OCI-M1 (cell line): ENCODE measurements around the gene VEZF1.

Source experiments
- DNase-seq: peaks from one replicate; lab custom pipeline; 2025; lab: John Stamatoyannopoulos, UW

VEZF1 gene

DNA sequence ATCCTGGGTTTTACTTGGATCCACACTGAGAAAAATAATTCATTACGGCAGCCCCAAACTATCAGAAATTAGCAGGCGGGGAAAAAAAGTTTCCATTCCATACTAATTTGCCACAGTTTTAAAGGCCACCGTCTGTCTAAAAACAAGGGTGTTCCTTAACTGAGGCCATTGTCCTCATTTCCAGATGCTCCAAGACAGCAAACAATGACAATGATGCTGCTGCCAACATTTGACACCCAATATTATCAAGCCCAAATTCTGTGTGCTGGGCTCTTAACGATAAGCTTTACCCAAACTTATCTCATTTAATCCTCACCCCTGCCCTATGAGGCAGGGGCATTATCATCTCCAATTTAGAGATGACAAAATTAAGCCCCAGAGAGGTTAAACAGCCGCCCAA lies 59.1 kb downstream of the VEZF1 start:
- no peak for DNase-seq

DNA sequence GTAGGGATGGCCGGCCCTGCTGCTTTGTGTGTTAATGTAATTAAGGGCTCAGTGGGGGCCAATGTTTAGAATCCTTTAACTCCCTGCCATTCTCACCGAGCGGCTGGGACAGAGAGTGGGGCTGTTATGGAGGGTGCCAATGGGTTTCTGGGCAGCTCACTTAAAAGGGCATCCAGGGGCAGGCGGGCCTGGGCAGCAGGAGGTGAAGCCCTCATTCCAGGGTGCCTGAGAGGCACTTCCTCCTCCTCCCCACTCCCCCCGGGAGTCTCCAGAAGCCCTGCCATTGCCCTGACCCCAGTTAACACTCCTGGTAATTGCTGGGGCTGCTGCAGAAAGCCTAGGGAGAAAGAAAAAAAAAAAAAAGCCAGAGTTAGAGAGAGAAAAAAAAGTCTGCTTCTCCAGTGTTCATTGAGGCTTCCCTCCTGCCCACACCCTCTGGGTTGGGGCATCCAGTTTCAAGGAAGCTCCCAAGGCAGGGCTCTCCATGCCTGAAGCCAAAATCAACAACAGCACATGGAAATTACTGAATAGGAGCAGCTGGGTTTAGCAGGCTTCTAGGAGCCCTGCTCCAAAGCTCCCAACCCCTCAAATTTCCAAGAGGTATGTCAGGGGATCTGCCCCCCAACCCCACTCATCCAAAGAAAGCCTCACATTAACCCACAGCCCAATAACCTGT lies 60.9 kb downstream of the VEZF1 start:
- no peak for DNase-seq

DNA sequence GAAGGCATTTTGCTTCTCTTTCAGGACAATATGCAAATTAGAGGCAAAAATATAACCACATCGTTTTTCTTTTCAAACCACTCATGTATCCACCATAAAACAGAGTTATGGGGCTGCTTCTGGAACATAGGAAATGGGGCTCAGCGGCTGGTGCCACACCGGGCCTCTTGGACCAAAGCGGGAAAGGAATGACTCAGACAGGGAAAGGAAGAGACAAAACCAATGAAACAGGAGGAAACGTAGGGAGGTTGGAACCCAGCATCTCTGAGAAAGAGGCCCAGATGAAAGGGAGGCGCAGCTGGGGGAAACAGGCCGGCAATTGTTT lies 61.4 kb downstream of the VEZF1 start:
- no peak for DNase-seq

DNA sequence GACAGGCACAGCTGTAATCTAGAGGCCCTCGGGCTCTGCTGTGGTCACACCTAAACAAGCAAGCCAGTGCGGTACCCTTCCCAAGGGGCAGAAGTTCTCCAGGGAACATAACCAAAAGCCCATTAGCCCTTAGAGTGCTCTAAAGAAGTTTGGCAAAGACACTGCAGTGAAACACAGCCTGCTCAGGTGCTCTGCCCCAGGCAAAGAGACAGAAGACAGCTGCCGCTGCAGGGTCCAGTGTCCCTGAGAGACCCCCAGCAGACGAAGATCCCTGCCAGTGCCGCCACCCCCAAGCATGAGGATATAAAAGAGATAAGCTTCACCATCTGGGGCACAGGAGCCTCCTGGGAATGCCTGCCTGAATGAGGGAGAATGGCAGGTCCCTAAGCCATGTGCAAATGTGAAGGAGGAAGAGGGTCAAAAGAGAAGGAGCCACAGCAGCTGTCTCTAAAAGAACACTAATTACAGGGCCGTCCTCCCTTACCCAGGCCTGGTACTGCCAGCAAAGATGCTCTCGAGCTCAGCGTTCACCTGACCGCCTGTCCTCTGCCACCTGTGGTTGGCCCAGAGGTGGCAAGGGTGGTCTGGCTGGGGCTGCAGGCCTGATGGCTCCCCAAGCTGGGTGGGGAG lies 62.6 kb downstream of the VEZF1 start:
- no peak for DNase-seq

DNA sequence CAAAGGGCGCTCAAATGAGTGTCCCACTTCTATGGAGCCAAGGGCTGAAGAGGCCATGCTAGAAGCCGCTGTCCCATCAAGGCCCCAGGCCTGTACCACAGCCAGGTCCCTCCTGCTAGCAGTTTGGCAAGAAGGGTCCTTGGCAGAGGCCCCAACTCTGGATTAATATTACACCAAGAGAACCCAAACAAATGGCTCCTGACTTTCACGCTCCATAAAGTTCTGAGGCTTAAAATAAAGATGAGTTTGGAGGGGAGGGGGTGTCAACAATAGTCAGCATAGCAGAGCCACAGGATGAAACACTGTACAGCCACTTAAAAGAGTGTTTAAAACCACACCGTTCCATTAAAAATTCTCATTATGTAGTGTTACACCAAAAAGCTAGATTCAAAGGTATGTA lies 63.4 kb downstream of the VEZF1 start:
- no peak for DNase-seq
